ENCODE results near the gene EVI5.

DNA sequence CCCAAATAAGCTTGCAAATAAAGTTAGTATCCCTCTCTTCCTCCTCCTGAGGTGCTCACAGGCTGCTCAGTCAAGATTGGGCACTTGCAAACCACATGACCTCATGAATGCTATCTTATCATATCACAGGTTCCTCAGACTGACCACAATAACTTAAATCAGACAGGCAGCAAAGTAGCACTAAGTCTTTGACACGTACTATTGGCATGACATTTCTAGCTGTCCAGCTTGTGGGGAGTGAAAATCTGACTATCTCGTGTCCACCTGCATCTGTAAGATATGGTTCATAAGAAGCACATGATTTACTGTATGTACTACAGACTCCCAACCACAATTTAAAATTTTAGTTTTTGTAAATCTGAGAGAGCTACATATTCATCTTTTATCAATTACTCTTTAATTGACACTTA, 240.1 kb downstream of the EVI5 start:
- no peak for TF ChIP-seq POLR2A (IDR thresholded peaks at IDR 0.05)
- TF ChIP-seq, protein P1, sequence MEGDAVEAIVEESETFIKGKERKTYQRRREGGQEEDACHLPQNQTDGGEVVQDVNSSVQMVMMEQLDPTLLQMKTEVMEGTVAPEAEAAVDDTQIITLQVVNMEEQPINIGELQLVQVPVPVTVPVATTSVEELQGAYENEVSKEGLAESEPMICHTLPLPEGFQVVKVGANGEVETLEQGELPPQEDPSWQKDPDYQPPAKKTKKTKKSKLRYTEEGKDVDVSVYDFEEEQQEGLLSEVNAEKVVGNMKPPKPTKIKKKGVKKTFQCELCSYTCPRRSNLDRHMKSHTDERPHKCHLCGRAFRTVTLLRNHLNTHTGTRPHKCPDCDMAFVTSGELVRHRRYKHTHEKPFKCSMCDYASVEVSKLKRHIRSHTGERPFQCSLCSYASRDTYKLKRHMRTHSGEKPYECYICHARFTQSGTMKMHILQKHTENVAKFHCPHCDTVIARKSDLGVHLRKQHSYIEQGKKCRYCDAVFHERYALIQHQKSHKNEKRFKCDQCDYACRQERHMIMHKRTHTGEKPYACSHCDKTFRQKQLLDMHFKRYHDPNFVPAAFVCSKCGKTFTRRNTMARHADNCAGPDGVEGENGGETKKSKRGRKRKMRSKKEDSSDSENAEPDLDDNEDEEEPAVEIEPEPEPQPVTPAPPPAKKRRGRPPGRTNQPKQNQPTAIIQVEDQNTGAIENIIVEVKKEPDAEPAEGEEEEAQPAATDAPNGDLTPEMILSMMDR (IDR thresholded peaks at IDR 0.05): no peak

Data from tibial nerve (tissue), 3 donors.